Keratinocyte (primary cell): ENCODE data around the gene SMPDL3A. TPM values are rescaled to one million over a fixed set of nuclear protein-coding genes. Genes with fewer than 3 reads are reported as not detected.
A peak's percentile ranks its signal among the peaks of the same experiment; 100 is the strongest.

Experiments
- DNase-seq: peaks from one replicate; pipeline ENCODE4 v3.0.0-alpha.2; 2011; ENCODE audit warnings: low read depth, missing footprints, low spot score
- FAIRE-seq: peaks from 2 replicates; lab custom pipeline; 2011; peaks lifted over from hg19 to GRCh38; lab: Jason Lieb, UNC
- H2AFZ ChIP-seq: 2 replicates; pipeline ENCODE4 v1.6.0; 2012; ENCODE audit warnings: low read length, control low read depth, inconsistent platforms; ENCODE audit not compliant: control insufficient read depth
- H3K27ac ChIP-seq: 2 replicates; pipeline ENCODE4 v1.5.1; 2011; ENCODE audit warnings: low read length; ENCODE audit not compliant: control insufficient read depth, insufficient read depth
- H3K27me3 ChIP-seq: 3 replicates; pipeline ENCODE4 v1.6.0; 2011; ENCODE audit warnings: low read length; ENCODE audit not compliant: control insufficient read depth, insufficient read depth; ENCODE audit errors: extremely low read depth
- H3K36me3 ChIP-seq, 2 experiments: 2 replicates in 1 of 2; 3 replicates in 1 of 2; pipeline ENCODE4 v1.5.1; 2011; ENCODE audit warnings: low read length in 2 of 2, mild to moderate bottlenecking in 1 of 2; ENCODE audit not compliant: control insufficient read depth in 2 of 2, insufficient read depth in 2 of 2; ENCODE audit errors: extremely low read depth in 1 of 2
- H3K4me1 ChIP-seq: 3 replicates; pipeline ENCODE4 v1.5.1; 2011; ENCODE audit warnings: low read length; ENCODE audit not compliant: control insufficient read depth, insufficient read depth; ENCODE audit errors: extremely low read depth
- H3K4me2 ChIP-seq: 3 replicates; pipeline ENCODE4 v1.6.0; 2011; ENCODE audit warnings: low read depth, low read length; ENCODE audit not compliant: control insufficient read depth, insufficient read depth; ENCODE audit errors: extremely low read depth
- H3K4me3 ChIP-seq, 3 experiments: fragments of 200-600 bp in 1 of 3; sonication (generic) in 1 of 3; 2 replicates in 2 of 3; 3 replicates in 1 of 3; pipeline ENCODE4 v1.5.1; 2011 to 2016; ENCODE audit warnings: low read length in 3 of 3, mild to moderate bottlenecking in 3 of 3, control low read depth in 2 of 3, inconsistent platforms in 1 of 3, low read depth in 1 of 3, mixed read lengths in 1 of 3, mixed run types in 1 of 3, moderate library complexity in 1 of 3; ENCODE audit not compliant: control insufficient read depth in 2 of 3, insufficient read depth in 2 of 3; ENCODE audit errors: extremely low read depth in 1 of 3
- H3K79me2 ChIP-seq: 2 replicates; pipeline ENCODE4 v1.6.0; 2012; ENCODE audit warnings: low read length; ENCODE audit not compliant: control insufficient read depth, insufficient read depth
- H3K9ac ChIP-seq: 3 replicates; pipeline ENCODE4 v1.6.0; 2011; ENCODE audit warnings: low read length; ENCODE audit not compliant: control insufficient read depth, insufficient read depth; ENCODE audit errors: extremely low read depth
- H3K9me1 ChIP-seq: 3 replicates; pipeline ENCODE4 v1.6.0; 2011; ENCODE audit warnings: low read length; ENCODE audit not compliant: control insufficient read depth, insufficient read depth; ENCODE audit errors: extremely low read depth
- H3K9me3 ChIP-seq: 2 replicates; pipeline ENCODE4 v1.5.1; 2012; ENCODE audit warnings: low read depth, low read length; ENCODE audit not compliant: control insufficient read depth
- H4K20me1 ChIP-seq: 3 replicates; pipeline ENCODE4 v1.6.0; 2011; ENCODE audit warnings: low read length; ENCODE audit not compliant: control insufficient read depth, insufficient read depth; ENCODE audit errors: extremely low read depth
- EZH2 ChIP-seq: IDR thresholded peaks from one replicate; pipeline ENCODE4 v1.6.1; 2012; ENCODE audit warnings: inconsistent platforms, mild to moderate bottlenecking, low read length, moderate library complexity
- dilution Hi-C: fragments of 300-500 bp; cut with MboI; formaldehyde crosslinking; loops from one replicate; pipeline ENCODE4 v1.7.0; 2020; ENCODE audit warnings: low sequenced_read_pairs; ENCODE audit not compliant: extremely low pct_ligation_motif_present
- polyA plus RNA-seq, 5 experiments: library from polyadenylated mRNA; depleted of rRNA in 3 of 5; stranded (reverse) in 3 of 5; stranded (forward) in 1 of 5; unstranded in 1 of 5; fragments of >200 nt; gene quantifications; 1 replicate in 1 of 5; 2 replicates in 3 of 5; 3 replicates in 1 of 5; pipeline versions ENCODE4 v1.2.1 to v1.2.3, GENCODE V29; 2011 to 2012; ENCODE audit warnings: missing spikeins in 2 of 5, low read depth in 1 of 5, low replicate concordance in 1 of 5
- TF ChIP-seq, protein P1 (sequence below), 3 experiments: IDR thresholded peaks in 1 of 3; conservative IDR thresholded peaks in 1 of 3; optimal IDR thresholded peaks in 1 of 3; 2 replicates in 2 of 3; 3 replicates in 1 of 3; pipeline versions ENCODE3 to v1.5.1; 2011; ENCODE audit warnings: low read length in 3 of 3, mild to moderate bottlenecking in 3 of 3, moderate library complexity in 2 of 3, control low read depth in 1 of 3, inconsistent platforms in 1 of 3; ENCODE audit not compliant: insufficient read depth in 2 of 3; ENCODE audit errors: extremely low read depth in 1 of 3

Gene SMPDL3A
- polyA plus RNA-seq, 1 donor (not counting 4 experiments of a cell fraction or from before 2014, with no cell fraction given) = 10.8 TPM

DNA sequence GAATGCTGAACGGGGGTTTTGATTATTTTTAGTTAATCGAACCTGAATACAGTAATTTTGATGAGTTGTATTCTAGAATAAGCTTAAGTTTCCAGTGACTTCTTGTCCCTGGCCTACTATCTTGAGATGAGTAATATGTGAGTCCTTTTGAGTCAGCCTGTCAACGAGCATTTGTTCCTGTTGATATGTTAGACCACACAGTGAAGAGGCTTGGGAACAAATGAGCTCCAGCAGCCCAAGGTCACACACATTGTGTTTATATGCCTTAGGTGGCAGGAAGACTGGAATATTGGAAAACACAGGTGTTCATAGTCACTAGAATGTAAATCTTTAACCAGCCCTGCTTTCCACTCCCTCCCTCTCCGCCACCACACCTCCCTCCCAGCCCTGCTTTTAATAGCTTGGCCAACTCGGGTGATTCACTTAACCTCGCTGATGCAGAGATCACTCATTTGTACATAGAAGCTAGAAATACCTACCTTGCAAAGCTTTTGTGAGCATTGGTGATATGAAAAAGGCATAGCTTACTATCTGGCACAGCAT, 9.1 kb downstream of the SMPDL3A start:
- FAIRE-seq (peak; percentile 97), DNase-seq (no peak)
- Histone ChIP-seq H3K27me3 (no peaks in the 10 kb centered on the region), H3K27ac (peak overlapping the region; percentile 89), H4K20me1 (no peaks in the 10 kb centered on the region), H3K79me2 (no peaks in the 10 kb centered on the region), H3K36me3 (no peaks in the 10 kb centered on the region), H3K9me1 (peaks cover 2% of the 10 kb centered on the region), H3K9me3 (no peaks in the 10 kb centered on the region), H3K4me3 (peak overlapping the region in 2 of 3 experiments; percentile 25 to 54), H3K9ac (peak overlapping the region; percentile 33), H3K4me1 (peaks cover 38% of the 10 kb centered on the region), H2AFZ (peak overlapping the region; percentile 75), H3K4me2 (peak overlapping the region; percentile 91)
- dilution Hi-C loops = no loop called here
- TF ChIP-seq, protein P1, sequence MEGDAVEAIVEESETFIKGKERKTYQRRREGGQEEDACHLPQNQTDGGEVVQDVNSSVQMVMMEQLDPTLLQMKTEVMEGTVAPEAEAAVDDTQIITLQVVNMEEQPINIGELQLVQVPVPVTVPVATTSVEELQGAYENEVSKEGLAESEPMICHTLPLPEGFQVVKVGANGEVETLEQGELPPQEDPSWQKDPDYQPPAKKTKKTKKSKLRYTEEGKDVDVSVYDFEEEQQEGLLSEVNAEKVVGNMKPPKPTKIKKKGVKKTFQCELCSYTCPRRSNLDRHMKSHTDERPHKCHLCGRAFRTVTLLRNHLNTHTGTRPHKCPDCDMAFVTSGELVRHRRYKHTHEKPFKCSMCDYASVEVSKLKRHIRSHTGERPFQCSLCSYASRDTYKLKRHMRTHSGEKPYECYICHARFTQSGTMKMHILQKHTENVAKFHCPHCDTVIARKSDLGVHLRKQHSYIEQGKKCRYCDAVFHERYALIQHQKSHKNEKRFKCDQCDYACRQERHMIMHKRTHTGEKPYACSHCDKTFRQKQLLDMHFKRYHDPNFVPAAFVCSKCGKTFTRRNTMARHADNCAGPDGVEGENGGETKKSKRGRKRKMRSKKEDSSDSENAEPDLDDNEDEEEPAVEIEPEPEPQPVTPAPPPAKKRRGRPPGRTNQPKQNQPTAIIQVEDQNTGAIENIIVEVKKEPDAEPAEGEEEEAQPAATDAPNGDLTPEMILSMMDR (optimal IDR thresholded peaks at IDR 0.05 in 1 of 3, IDR thresholded peaks at IDR 0.05 in 1 of 3, conservative IDR thresholded peaks at IDR 0.05 in 1 of 3; ENCODE audit: extremely low read depth in 1 of 3, insufficient read depth in 2 of 3, low read length in 3 of 3) = no peak
- TF ChIP-seq EZH2 = no peak

DNA sequence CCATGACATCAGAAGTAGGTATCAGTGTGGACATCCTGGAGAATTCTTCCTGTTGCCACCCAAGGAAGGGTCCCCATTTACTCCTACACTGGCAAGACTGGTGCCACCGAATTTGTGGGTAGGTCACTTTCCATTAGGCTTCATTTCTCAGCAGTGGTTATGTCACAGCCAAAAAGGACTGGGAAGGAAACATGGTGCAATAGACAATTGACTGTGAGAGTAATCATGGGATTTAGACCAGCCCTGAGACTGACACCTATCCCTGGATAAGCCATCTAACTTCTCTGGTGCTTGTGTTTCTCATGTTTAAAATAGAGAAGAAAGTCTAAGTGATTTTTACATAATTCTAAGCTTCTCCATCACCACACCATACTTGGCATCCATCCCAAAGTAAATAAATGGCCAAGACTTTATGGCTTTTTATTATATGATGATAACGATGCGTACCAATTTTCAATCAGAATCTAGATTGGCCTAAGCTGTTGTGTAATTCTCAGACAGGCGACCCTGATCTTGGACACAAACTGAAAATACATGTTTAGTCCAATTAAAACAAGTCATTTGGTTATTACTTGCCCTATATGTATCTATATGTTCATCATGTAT, 10.2 kb downstream of the SMPDL3A start:
- Histone ChIP-seq H3K4me1 (peaks cover 38% of the 10 kb centered on the region), H3K27me3 (no peaks in the 10 kb centered on the region), H3K4me3 (no peak overlapping the region), H3K79me2 (no peaks in the 10 kb centered on the region), H3K9me3 (no peaks in the 10 kb centered on the region), H3K9ac (peak overlapping the region; percentile 28), H2AFZ (no peak overlapping the region), H4K20me1 (no peaks in the 10 kb centered on the region), H3K4me2 (peak overlapping the region; percentile 91), H3K36me3 (no peaks in the 10 kb centered on the region), H3K9me1 (peaks cover 2% of the 10 kb centered on the region), H3K27ac (peak overlapping the region; percentile 89)
- dilution Hi-C loops = no loop called here
- FAIRE-seq (peak; percentile 55), DNase-seq (no peak)
- TF ChIP-seq EZH2 = no peak
- TF ChIP-seq, protein P1 (optimal IDR thresholded peaks at IDR 0.05 in 1 of 3, IDR thresholded peaks at IDR 0.05 in 1 of 3, conservative IDR thresholded peaks at IDR 0.05 in 1 of 3; ENCODE audit: extremely low read depth in 1 of 3, insufficient read depth in 2 of 3, low read length in 3 of 3) = no peak
